ENCODE results near the gene IKBKG. TPM values are rescaled to one million over a fixed set of nuclear protein-coding genes. Genes with fewer than 3 reads are reported as not detected.

Gene IKBKG
- total RNA-seq, 1 donor from 2014 or later = 25.0 TPM

DNA sequence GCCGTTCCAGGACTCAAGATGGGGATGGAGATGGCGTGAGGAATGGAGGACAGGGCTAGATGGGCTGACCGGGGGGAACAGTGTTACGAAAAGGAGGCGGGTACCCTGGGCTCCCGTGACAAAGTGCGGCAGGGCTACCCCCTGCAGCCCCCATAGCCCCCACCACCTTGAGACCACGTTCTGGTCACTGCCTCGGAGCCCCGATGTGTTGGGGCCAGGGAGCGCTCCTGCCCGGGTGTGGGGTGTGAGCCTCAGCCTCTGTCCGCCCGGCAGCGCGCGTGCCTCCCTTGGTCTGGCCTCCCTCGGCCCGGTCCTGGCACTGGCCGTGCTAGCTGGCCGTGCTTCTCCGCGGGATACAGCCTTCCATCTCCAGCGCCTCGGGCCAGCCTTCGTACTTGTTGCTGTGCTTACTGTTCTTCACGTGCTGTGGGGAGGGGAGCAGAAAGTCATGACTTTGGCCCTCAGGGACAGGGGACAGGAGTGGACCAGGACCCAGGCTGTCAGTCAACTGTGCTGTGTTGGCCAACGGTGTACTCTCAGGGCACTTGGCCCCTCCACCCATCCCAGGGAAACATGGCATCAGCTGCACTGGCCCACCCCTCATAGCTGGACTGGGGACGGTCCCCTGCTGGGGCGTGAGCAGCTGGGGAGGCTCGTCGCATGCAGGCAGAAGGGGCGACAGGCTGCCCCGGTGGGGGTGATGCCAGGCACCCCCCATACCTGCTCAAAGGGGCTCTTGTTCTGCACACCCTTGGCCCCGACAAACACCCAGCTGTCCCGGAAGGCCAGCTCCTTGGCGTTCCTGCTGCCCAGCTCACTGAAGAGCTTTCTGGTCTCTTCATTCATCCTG is 40.7 kb upstream of the IKBKG start:
- Mint-ChIP-seq H3K36me3 (ENCODE audit: unreplicated experiment) (peaks cover 11% of the 10 kb centered on the region), H3K4me1 (ENCODE audit: unreplicated experiment) (peaks cover 3% of the 10 kb centered on the region), H3K4me3 (ENCODE audit: unreplicated experiment) (no peak overlapping the region), H3K9me3 (ENCODE audit: unreplicated experiment) (no peaks in the 10 kb centered on the region), H3K27ac (ENCODE audit: unreplicated experiment) (no peak overlapping the region), H3K27me3 (ENCODE audit: unreplicated experiment) (no peaks in the 10 kb centered on the region)
- TF ChIP-seq CTCF (IDR thresholded peaks at IDR 0.05) = no peak
- no peak for DNase-seq (ENCODE audit: extremely low spot score, unreplicated experiment)

DNA sequence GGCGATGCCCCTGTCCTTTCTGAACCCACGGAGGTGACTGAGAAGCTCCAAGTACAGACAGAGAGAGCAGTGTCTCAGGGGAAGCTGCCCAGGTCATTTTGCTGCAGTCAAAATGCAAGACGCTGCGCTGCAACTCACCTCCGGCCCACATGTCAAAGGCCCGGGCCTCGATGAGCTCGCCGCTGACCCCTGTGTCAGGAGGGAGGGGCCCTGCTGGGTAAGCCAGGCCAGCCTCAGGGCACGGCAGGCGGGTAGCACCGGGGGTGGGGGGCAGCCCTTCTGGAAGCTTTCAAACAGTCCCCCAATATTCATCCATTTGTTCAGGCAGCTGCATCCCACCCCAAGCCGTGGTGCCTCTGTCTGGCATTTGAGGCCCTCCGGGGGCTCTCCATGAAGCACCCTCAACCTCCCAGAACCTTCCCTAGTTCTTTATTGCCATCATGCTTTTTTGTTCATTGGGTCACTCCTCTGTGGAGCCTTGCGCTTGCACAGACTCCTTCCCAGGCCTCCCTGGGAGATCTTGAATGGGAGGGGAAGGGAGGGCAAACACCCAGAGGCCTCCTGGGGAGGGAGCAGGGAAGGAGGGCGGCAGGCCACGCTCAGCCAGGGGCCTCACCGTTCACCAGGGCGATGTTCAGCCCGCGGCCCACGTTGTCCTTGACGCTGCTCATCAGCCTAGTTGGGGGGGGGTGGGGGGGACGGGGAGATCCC is 39.6 kb upstream of the IKBKG start:
- no peak for DNase-seq (ENCODE audit: extremely low spot score, unreplicated experiment)
- H3K36me3 Mint-ChIP-seq (ENCODE audit: unreplicated experiment) = peaks cover 11% of the 10 kb centered on the region
- no peak for TF ChIP-seq CTCF (IDR thresholded peaks at IDR 0.05)
- no peak overlapping the region for H3K27ac Mint-ChIP-seq (ENCODE audit: unreplicated experiment)
- H3K4me3 Mint-ChIP-seq (ENCODE audit: unreplicated experiment) = no peak overlapping the region
- H3K4me1 Mint-ChIP-seq (ENCODE audit: unreplicated experiment) = peaks cover 3% of the 10 kb centered on the region
- H3K9me3 Mint-ChIP-seq (ENCODE audit: unreplicated experiment) = no peaks in the 10 kb centered on the region
- no peaks in the 10 kb centered on the region for H3K27me3 Mint-ChIP-seq (ENCODE audit: unreplicated experiment)

DNA sequence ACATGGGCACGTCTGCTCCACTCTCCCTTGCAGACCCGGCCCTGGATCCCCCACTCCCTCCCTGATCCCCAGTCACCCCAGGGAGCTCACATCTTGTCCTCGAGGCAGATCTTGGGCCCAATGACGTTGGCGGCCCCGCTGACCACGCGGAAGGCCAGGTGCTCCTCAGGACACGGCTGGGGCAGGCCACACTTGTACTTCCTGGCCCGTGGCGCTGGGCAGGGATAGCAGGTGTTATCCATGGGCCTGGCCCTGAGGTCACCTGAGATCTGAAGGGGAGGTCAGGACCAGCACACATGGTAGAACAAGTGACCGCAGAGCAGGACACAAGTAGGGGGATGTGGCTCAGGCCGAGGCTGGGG is 39.1 kb upstream of the IKBKG start:
- Mint-ChIP-seq H3K36me3 (ENCODE audit: unreplicated experiment) (peaks cover 11% of the 10 kb centered on the region), H3K4me1 (ENCODE audit: unreplicated experiment) (peaks cover 3% of the 10 kb centered on the region), H3K4me3 (ENCODE audit: unreplicated experiment) (no peak overlapping the region), H3K27me3 (ENCODE audit: unreplicated experiment) (no peaks in the 10 kb centered on the region), H3K9me3 (ENCODE audit: unreplicated experiment) (no peaks in the 10 kb centered on the region), H3K27ac (ENCODE audit: unreplicated experiment) (no peak overlapping the region)
- DNase-seq (ENCODE audit: extremely low spot score, unreplicated experiment) = no peak
- TF ChIP-seq CTCF (IDR thresholded peaks at IDR 0.05) = no peak

- TF ChIP-seq CTCF (IDR thresholded peaks at IDR 0.05) = no peak
- H3K9me3 Mint-ChIP-seq (ENCODE audit: unreplicated experiment) = no peaks in the 10 kb centered on the region
- peaks cover 11% of the 10 kb centered on the region for H3K36me3 Mint-ChIP-seq (ENCODE audit: unreplicated experiment)
- H3K27ac Mint-ChIP-seq (ENCODE audit: unreplicated experiment) = no peak overlapping the region
- peaks cover 6% of the 10 kb centered on the region for H3K4me1 Mint-ChIP-seq (ENCODE audit: unreplicated experiment)
- no peak for DNase-seq (ENCODE audit: extremely low spot score, unreplicated experiment)
- no peak overlapping the region for H3K4me3 Mint-ChIP-seq (ENCODE audit: unreplicated experiment)
- H3K27me3 Mint-ChIP-seq (ENCODE audit: unreplicated experiment) = no peaks in the 10 kb centered on the region
These were observed 38.0 kb upstream of the IKBKG start for GRCh38 chrX:154509455-154509854.

DNA sequence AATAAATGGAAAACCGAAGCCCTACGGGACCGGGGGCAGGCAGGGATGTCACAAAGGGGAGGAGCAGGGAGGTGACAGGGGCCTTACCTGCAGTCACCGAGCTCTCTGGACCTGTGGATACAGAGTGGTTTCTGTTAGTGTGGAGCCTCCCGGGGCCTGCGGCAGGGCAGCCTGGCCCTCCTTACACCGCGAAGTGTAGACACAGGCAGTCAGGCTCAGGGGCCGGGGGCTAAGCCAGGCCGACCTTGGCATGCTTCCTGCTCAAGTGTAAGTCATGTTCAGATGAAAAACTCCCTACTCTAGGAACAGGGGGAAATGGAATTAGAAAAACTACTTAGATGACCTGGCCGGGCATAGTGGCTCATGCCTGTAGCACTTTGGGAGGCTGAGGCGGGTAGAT is 35.7 kb upstream of the IKBKG start:
- no peak overlapping the region for H3K27ac Mint-ChIP-seq (ENCODE audit: unreplicated experiment)
- H3K4me3 Mint-ChIP-seq (ENCODE audit: unreplicated experiment) = no peak overlapping the region

More for the DNA sequence above, 35.7 kb upstream of the IKBKG start:
- peaks cover 13% of the 10 kb centered on the region for H3K4me1 Mint-ChIP-seq (ENCODE audit: unreplicated experiment)
- TF ChIP-seq CTCF (IDR thresholded peaks at IDR 0.05) = no peak
- peaks cover 11% of the 10 kb centered on the region for H3K36me3 Mint-ChIP-seq (ENCODE audit: unreplicated experiment)
- H3K9me3 Mint-ChIP-seq (ENCODE audit: unreplicated experiment) = no peaks in the 10 kb centered on the region
- H3K27me3 Mint-ChIP-seq (ENCODE audit: unreplicated experiment) = no peaks in the 10 kb centered on the region
- no peak for DNase-seq (ENCODE audit: extremely low spot score, unreplicated experiment)
